ENCODE measurements around the gene RNU5B-1.
"Not testable (repeated sequence)": the region's sequence is repeated elsewhere in the genome, so short reads cannot be mapped to it uniquely, and the experiment has no call there.

RNU5B-1 gene

DNA sequence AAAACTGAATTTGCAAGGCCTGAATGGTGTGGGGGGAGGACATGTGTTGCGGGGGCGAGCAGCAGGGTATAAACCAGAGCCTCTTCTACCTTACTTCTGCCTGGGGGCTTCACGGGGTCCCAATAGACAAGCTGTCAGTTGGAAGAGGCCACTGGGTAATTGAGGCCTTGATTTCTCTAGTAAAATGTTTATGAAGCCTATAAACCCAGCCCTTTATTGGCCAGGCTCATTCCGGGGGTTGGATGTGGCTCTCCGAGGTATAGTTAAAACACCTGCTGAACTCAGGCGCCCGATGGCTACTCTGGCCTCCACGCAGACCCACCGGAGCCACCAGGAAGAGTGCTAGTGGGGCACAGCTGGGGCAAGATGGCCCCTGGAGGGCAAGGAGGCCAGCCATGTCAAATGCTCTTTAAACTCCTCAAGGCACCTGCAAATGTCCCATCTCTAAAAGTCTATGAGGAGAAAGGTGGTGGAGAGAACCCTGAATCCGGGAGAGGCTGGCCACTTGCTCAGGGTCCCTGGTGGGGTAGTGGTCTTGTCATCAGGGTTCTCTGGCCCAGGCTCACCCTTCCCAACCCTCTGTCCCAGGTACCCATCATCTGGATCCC is 39.0 kb downstream of the RNU5B-1 start:
- DNase-seq (ENCODE audit: low read depth), result no peak

GRCh38 chr15:65344214-65344913 is 39.9 kb downstream of the RNU5B-1 start:
- no peak for DNase-seq (ENCODE audit: low read depth)

DNA sequence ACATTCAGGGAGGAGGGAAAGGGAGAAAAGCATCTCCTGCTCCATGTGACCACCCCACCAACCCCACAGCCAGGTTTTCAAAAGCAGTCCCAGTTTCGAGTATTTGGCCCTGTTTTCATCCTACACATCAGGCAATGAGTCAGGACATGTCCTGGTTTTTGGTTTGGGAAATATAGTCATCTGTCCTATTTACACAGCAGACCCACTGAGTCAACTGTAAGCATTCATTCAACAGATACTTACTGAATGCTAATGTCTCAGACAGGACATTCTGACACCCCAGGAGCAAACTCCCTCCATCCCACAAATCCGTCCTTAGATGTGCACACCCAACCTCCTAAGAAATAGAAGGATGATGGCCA is 40.4 kb downstream of the RNU5B-1 start:
- DNase-seq (ENCODE audit: low read depth), result no peak

DNA sequence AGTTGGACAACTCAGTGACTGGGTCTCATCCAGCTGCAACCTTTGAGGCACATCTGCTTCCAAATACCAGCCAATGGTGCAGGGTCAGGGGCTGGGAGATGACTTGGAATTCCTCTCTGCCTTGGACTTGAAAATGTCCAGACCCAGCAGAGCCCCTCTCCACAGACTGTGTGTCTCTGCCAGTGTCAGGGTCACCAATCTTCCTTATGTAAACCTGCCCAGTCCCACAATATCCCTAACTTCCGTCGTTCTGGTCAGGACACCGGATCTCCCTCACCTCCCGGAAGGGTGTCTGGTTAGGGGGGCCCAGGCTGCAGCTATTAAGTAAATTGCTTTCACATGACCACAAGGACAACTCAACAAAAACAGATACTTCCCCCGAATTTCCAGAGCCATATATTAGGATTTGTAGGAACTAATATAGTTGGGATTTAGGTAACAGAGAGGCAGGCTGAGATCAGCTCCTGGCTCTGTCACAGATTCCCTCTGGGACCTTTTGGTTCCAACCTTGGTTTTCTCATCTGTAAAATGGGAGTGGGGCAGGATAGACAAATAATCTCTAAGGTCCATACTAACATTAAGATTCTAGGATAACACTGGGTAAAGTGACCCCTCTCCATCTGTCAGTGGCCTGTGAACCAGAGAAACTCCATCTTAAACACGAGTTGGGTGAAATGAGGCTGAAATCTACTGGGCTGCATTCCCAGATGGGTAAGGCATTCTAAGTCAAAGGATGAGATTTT is 42.5 kb downstream of the RNU5B-1 start:
- no peak for DNase-seq (ENCODE audit: low read depth)

GRCh38 chr15:65347756-65348155 is 43.3 kb downstream of the RNU5B-1 start:
- DNase-seq (ENCODE audit: low read depth), result not testable (repeated sequence)

- no peak for DNase-seq (ENCODE audit: low read depth)
Measured at GRCh38 chr15:65349338-65349737, 44.9 kb downstream of the RNU5B-1 start.

DNA sequence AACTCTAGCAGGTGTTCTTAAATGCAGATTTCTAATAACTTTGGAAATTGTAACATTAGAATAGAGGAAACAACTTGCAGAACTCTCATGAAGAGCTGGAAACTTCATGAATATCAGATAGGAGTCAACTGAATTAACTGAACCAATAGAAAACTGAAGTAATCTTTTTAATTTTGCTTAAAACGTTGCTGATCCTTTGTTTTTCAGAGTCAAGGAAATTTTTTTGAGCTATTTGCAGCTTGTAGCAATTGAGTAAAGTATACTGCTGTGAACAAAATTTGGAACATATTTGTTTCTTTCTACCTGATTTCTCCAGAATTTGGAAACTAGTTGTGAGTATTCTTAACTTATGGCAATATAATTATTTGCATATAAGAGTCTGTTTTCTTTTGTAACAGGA is 47.5 kb downstream of the RNU5B-1 start:
- not testable (repeated sequence) for DNase-seq (ENCODE audit: low read depth)

Data from activated T-cell treated with anti-CD3 and anti-CD28 coated beads for 24 hours (primary cell).